Stimulated activated CD8-positive, alpha-beta memory T cell treated with anti-CD3 and anti-CD28 coated beads, Interleukin-15, amount 100 ng/mL, for 1 hour (primary cell): Measurements from ENCODE around the gene RTL9.
"Not testable (repeated sequence)": the region's sequence is repeated elsewhere in the genome, so short reads cannot be mapped to it uniquely, and the experiment has no call there.

Experiments
- DNase-seq: peaks from one replicate; pipeline ENCODE4 v3.0.0-alpha.2; 2020; ENCODE audit warnings: low read depth

The RTL9 gene

GRCh38 chrX:110406250-110406649, 47.6 kb downstream of the RTL9 start:
- not testable (repeated sequence) for DNase-seq

- DNase-seq, result no peak
Measured at GRCh38 chrX:110406822-110407221, 48.2 kb downstream of the RTL9 start.

GRCh38 chrX:110407910-110408545, 49.4 kb downstream of the RTL9 start:
- peak; percentile 22 for DNase-seq
